ENCODE data around the gene MAN1C1.
"Not testable (repeated sequence)": the region's sequence is repeated elsewhere in the genome, so short reads cannot be mapped to it uniquely, and the experiment has no call there.

Gene MAN1C1

DNA sequence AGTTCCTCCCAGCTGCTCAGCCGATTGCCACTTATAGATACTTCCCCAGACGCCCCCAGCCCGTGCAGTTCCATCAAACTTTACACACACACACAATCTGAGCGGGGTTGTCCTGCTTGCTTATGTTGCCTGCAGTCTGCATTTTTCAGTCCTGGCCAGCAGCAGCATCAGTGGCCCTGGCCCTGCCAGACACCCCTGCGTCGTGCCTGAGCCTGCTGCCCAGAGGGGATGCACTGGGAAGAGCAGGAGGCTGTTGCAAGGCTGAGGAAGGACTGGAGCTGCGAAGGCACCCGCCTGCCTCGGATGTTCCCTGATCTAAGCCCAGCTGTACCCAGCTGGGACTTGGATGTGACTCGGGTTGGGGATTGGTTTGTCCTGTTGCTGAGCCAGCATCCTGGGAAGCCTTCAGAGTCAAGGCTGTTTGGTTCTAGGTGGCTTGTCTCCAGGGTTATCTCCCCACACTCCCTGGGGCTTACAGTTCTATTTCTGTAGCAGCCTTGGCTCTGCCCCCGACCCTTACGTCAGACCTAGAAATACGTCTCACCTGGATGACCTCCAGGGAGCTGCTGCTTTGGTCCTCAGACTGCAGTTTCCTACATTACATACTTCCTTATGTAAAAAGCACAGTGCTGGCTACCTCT, 42.3 kb downstream of the MAN1C1 start:
- DNase-seq = peak; percentile 55

- DNase-seq = no peak
Measured at GRCh38 chr1:25661043-25661815, 44.6 kb downstream of the MAN1C1 start.

GRCh38 chr1:25662061-25662460, 45.5 kb downstream of the MAN1C1 start:
- DNase-seq = no peak

DNA sequence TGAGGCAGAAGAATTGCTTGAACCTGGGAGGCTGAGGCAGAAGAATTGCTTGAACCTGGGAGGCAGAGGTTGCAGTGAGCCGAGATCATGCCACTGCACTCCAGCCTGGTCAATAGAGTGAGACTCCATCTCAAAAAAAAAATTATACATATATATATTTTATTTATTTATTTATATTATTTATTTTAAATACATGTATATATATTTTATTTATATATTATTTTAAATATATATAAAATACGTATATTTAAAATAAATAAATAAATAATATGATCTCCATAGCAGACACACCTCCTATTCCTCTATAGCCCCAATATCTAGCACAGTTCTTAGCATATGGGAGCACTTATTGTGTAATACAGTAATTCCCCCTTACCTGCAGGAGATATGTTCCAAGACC, 46.4 kb downstream of the MAN1C1 start:
- DNase-seq = not testable (repeated sequence)

GRCh38 chr1:25664357-25665199, 48.0 kb downstream of the MAN1C1 start:
- DNase-seq = no peak

- no peak for DNase-seq
Measured at GRCh38 chr1:25666460-25666859, 49.9 kb downstream of the MAN1C1 start.

DNA sequence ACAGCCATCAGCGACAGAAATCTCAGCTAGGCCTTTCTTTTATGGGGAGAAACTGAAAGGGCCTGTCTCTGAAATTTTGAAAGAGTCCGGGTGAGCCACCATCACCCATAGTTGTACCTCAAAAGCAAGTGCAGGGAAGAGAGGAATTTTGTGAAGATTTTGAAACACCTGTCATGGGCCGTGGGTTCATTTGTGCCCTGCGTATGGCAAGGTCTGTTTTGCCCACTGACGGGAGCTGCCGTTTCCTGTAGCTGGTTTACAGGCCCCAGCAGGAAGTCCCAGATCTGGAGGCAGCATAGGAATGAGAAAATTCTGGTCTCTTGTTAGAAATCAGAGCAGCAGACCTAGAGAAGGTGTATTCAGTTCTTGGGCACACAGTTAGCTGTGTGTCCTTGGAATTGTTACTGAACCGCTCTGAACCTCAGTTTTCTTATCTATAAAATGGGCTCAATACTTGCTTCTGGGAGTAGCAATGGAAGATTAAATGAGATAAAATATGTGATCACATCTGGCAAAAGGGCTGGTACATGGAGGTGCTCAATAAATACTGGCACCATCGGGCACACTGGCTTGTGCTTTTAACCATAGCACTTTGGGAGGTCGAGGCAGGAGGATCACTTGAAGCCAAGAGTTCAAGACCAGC, 52.5 kb downstream of the MAN1C1 start:
- no peak for DNase-seq

DNA sequence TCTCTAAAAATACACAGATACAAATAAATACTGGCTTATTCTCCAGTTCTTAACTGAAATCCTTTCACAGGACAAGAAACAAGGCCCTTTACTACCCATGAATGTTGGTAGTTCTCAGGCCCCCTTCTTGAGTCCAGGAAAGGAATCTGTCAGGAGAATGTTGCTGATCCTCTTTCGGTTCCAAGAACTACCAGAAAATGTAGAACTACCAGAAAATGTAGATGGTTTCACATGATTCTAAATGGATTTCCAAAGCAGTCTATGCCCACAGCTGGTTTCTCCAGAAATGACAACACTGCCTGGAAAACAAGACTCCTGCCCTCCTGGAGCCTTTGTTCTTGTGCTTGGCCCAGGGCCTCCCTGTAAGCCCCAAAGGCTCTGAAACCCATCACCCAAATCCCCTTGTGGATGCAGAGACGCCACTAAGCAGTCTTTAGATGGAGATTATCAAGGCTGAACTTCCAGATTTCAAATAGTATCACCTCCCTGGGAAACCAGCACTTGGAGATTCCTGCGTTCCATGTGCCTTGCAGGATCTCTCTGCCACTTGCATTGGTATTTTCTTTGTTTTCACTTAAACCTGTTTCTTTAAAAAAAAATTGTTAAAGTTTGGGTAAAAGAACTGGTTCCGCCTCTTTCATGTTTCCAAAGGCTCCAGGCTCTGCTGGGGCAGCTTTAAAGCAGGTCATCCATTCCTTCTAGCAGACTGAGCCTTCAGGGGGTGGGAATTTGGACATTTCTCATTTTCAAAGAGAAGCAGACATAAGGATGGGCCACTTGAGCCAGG, 53.4 kb downstream of the MAN1C1 start:
- DNase-seq = no peak

DNA sequence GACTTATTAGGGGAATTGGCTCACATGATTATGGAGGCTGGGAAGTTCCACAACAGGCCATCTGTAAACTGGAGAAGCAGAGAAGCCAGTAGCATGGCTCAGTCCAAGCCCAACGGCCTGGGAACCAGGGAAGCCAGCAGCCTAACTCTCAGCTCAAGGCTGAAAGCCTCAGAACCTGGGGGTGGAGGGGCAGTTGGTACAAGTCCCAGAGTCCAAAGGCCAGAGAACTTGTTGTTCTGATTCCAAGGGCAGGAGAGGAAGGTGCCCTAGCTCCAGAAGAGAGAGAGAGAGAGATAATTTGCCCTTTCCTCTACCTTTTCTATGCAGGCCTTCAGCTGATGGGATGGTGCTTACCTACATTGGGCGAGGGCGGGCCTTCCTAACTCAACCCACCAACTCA, 55.3 kb downstream of the MAN1C1 start:
- DNase-seq = no peak

GRCh38 chr1:25672763-25673409, 56.3 kb downstream of the MAN1C1 start:
- no peak for DNase-seq

DNA sequence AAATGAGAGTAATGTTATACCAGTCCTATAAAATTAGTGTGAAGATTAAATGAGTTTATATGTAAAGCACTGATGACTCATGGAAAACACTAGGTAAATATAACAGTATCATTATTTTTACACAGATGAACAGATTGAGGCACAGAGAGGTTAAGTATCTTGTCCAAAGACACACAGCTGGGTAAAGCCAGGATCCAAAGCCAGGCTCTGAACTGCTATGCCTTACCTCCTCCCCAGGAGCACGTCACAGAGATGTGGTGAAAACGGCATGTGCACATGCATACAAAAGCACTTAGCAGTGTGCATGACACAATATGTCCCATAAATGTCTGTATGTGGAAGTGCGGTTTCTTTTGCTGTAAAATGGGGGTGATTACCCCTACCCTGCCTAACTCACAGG, 56.9 kb downstream of the MAN1C1 start:
- no peak for DNase-seq

DNA sequence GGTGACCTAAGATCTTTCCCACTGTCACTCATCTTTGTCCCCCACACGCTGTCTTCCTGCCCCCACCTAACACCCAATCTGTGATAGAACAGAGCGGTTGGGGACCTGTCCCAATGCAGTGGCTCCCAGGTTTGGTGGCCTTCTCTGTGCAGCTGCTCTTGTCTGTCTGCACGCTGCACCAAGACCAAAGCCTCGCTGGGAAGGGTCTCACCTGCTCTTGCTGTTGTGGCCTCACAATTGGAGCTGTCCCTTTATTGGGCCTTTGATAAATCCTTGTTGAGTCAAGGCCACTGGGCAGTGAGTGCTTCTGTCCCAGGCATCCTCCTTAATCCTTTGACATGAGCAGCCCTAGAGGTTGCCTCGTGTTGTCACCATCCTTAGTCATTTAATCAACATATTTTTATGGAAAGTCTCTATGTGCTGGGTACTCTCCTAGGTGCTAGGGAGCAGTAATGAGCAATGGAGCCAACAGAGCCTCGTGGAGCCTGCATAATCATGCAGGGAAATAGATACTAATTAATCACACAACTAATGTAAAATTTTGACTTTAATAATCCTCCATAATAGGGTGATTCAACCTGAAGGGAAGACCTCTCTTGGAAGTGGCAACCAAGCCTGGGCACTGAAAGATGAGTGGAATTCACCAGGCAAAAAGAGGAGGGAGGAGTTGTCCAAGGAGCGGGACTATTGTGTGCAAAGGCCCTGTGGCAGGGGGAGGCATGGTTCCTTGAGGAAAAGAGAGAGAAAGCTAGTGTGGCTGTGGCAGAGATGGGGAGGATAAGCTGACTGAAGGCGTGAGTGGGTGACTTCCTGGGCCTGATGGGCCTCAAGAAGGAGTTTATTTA, 57.6 kb downstream of the MAN1C1 start:
- no peak for DNase-seq

DNA sequence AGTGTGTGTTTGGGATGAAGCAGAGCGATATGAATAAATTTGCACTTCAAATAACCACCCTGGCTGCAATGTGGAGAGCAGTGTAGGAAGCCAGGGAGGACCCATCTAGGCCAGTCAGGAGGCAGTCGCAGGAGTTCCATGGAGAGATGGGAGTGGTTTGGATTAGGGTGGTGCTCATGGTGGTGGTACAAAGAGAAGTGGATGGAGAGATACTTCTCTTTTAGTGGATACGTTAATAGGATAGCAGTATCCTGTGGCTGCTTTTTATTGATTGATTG, 58.2 kb downstream of the MAN1C1 start:
- DNase-seq = no peak

- peak; percentile 54 for DNase-seq
Measured at GRCh38 chr1:25675729-25676476, 59.3 kb downstream of the MAN1C1 start.

DNA sequence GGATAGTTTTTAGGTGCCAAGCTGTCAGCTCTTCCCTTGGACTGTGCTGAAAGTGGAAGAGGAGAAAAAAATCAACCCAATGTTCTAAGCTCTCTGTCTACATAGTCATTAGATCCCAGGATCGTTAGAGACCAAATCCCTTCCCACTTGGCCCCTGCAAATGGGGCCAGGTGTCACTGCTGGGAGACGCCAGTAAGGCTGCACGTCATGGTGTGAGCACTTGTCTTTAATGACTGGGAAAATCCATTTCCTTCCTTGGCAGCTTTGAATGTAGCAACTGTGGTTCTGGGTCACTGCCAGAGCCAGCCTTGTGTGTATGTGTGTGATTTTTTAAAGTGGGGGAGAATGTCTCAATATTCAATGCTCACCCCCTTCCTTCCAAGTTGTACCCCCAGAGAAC, 59.9 kb downstream of the MAN1C1 start:
- DNase-seq = no peak

- DNase-seq = no peak
Measured at GRCh38 chr1:25677193-25677773, 60.7 kb downstream of the MAN1C1 start.

- no peak for DNase-seq
Measured at GRCh38 chr1:25679171-25679570, 62.6 kb downstream of the MAN1C1 start.

DNA sequence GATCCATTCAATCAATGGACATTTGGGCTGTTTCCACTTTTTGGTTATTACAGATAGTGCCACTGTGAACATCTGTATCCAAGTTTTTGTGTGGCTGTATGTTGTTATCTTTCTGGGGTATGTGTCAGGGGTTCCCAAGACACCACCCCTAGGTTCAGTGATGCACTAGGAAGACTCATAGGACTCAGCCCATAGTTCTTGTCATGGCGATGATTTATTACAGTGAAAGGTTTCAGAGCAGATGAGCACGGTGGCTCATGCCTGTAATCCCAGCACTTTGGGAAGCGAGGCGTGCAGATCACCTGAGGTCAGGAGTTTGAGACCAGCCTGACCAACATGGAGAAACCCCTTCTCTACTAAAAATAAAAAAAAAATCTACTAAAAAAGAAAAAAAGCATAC, 64.1 kb downstream of the MAN1C1 start:
- no peak for DNase-seq

DNA sequence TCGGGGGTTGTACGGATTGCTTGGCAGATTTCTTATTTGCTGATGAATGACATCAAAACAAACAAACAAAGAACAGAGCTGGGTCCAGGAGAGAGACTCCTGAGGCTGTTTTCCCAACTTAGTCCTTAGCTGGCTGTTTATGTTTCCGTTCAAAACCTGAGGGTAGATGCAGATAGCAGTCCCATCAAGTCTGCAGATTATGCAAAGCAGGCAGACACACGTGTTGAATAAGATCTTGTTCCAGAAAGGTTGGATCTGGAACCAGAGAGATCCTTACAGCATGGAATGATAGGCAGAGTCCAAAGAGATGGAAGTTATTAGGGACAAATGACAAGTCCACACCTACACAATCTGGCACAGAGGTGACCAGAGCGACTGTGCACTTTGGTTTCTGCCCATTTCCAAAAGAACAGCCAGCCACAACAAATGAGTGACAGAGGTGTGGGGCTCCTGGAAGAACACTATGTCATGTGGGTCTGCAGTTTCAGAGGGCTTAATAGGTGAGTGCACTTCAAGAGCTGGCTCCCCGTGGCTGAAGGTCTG, 65.5 kb downstream of the MAN1C1 start:
- DNase-seq = no peak

DNA sequence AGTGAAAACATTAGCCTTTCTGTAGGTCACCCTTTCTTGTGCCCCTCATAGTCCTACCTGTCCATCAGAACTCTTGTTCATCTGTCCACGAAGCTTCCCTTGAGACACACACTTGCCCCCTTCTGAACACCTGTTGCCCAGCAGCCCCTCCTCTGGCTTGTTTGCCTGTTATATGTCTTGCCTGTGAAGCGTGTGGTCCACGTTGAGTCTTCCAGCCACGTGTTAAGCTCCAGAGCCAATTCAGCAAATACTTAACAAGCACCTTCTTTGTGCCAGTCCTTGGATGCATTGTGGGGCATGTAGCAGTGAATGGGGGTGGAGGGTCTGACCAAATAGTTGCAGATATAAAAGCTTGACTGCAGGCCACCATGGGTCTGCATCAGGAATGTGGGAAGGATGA, 66.6 kb downstream of the MAN1C1 start:
- DNase-seq = no peak

Measured in RPMI8226 (cell line).